Activated CD8-positive, alpha-beta memory T cell treated with anti-CD3 and anti-CD28 coated beads, Interleukin-2, amount 50 U/mL, for 1 hour (primary cell): ENCODE results near the gene CAMK1G.

Source experiments
- DNase-seq: peaks from one replicate; pipeline ENCODE4 v3.0.0-alpha.2; 2020; ENCODE audit errors: extremely low read depth

CAMK1G gene

GRCh38 chr1:209583408-209583807 is at the start of gene CAMK1G:
CAMK1G (plus strand) TSS chr1:209583714; CDS start chr1:209594984, 11,270 bp downstream.
- DNase-seq = no peak

- DNase-seq = no peak
Measured at GRCh38 chr1:209534496-209535250, 48.8 kb upstream of the CAMK1G start.

- no peak for DNase-seq
Measured at GRCh38 chr1:209536843-209537242, 46.7 kb upstream of the CAMK1G start.

- no peak for DNase-seq
Measured at GRCh38 chr1:209537336-209538114, 46.0 kb upstream of the CAMK1G start.

GRCh38 chr1:209539576-209539975 is 43.9 kb upstream of the CAMK1G start:
- no peak for DNase-seq

GRCh38 chr1:209542585-209542984 is 40.9 kb upstream of the CAMK1G start:
- no peak for DNase-seq

GRCh38 chr1:209544098-209544497 is 39.4 kb upstream of the CAMK1G start:
- no peak for DNase-seq

GRCh38 chr1:209545423-209545822 is 38.1 kb upstream of the CAMK1G start:
- no peak for DNase-seq

GRCh38 chr1:209546390-209547085 is 37.0 kb upstream of the CAMK1G start:
- no peak for DNase-seq

GRCh38 chr1:209547626-209548025 is 35.9 kb upstream of the CAMK1G start:
- DNase-seq = no peak

GRCh38 chr1:209549443-209550205 is 33.9 kb upstream of the CAMK1G start:
- no peak for DNase-seq

- no peak for DNase-seq
Measured at GRCh38 chr1:209550519-209550918, 33.0 kb upstream of the CAMK1G start.

- DNase-seq = no peak
Measured at GRCh38 chr1:209552406-209553264, 30.9 kb upstream of the CAMK1G start.

GRCh38 chr1:209554761-209555611 is 28.5 kb upstream of the CAMK1G start:
- DNase-seq = no peak

GRCh38 chr1:209556162-209556690 is 27.3 kb upstream of the CAMK1G start:
- DNase-seq = no peak

- no peak for DNase-seq
Measured at GRCh38 chr1:209557221-209557620, 26.3 kb upstream of the CAMK1G start.

- DNase-seq = no peak
Measured at GRCh38 chr1:209560529-209560928, 23.0 kb upstream of the CAMK1G start.

- no peak for DNase-seq
Measured at GRCh38 chr1:209560952-209561351, 22.6 kb upstream of the CAMK1G start.

GRCh38 chr1:209561532-209561931 is 22.0 kb upstream of the CAMK1G start:
- DNase-seq = no peak

GRCh38 chr1:209564849-209565248 is 18.7 kb upstream of the CAMK1G start:
- DNase-seq = no peak
